Measurements from ENCODE around the gene PSTPIP1. TPM values are rescaled to one million over a fixed set of nuclear protein-coding genes. Genes with fewer than 3 reads are reported as not detected.
"Not testable (repeated sequence)": the region's sequence is repeated elsewhere in the genome, so short reads cannot be mapped to it uniquely, and the experiment has no call there.

Gene PSTPIP1
- total RNA-seq, 3 donors from 2014 or later (not counting 1 experiment from before 2014, with no cell fraction given): 218 to 316 (median 228) TPM

GRCh38 chr15:76962337-76963013, 32.5 kb upstream of the PSTPIP1 start:
- 84% methylated on average over 8 of the region's 9 CpGs for WGBS (ENCODE audit: insufficient coverage)
- ATAC-seq: no peak
- TF ChIP-seq CTCF (IDR thresholded peaks at IDR 0.05): no peak
- H3K36me3 Mint-ChIP-seq: no peaks in the 10 kb centered on the region
- Histone ChIP-seq H3K4me3 (ENCODE audit: low read length) (no peak overlapping the region), H3K9me3 (ENCODE audit: control insufficient read depth, insufficient read depth, low read length) (no peaks in the 10 kb centered on the region), H3K36me3 (ENCODE audit: control insufficient read depth, insufficient read depth, low read length) (no peaks in the 10 kb centered on the region), H3K27ac (ENCODE audit: low read length) (no peak overlapping the region), H3K27me3 (ENCODE audit: control insufficient read depth, insufficient read depth, low read length) (no peaks in the 10 kb centered on the region), H3K4me1 (ENCODE audit: control insufficient read depth, insufficient read depth, low read length) (no peaks in the 10 kb centered on the region)
- intact Hi-C loops (cut with micrococcal nuclease): no loop called here
- H3K9me3 Mint-ChIP-seq: no peaks in the 10 kb centered on the region
- H3K27ac Mint-ChIP-seq: no peak overlapping the region
- DNase-seq: no peak
- no peak overlapping the region for H3K4me3 Mint-ChIP-seq
- H3K4me1 Mint-ChIP-seq: no peaks in the 10 kb centered on the region
- peaks cover 0 to 10% of the 10 kb centered on the region in 2 donors for H3K27me3 Mint-ChIP-seq (ENCODE audit: low read depth in 2 of 2)

- no peak overlapping the region for H3K4me3 Mint-ChIP-seq
- Histone ChIP-seq H3K4me3 (ENCODE audit: low read length) (no peak overlapping the region), H3K36me3 (ENCODE audit: control insufficient read depth, insufficient read depth, low read length) (no peaks in the 10 kb centered on the region), H3K27me3 (ENCODE audit: control insufficient read depth, insufficient read depth, low read length) (no peaks in the 10 kb centered on the region), H3K9me3 (ENCODE audit: control insufficient read depth, insufficient read depth, low read length) (no peaks in the 10 kb centered on the region), H3K4me1 (ENCODE audit: control insufficient read depth, insufficient read depth, low read length) (no peaks in the 10 kb centered on the region), H3K27ac (ENCODE audit: low read length) (no peak overlapping the region)
- no peaks in the 10 kb centered on the region for H3K36me3 Mint-ChIP-seq
- no peaks in the 10 kb centered on the region for H3K9me3 Mint-ChIP-seq
- WGBS (ENCODE audit: insufficient coverage): 89% methylated on average over 9 of the region's 9 CpGs
- H3K27ac Mint-ChIP-seq: no peak overlapping the region
- no peak for TF ChIP-seq CTCF (IDR thresholded peaks at IDR 0.05)
- peaks cover 0 to 10% of the 10 kb centered on the region in 2 donors for H3K27me3 Mint-ChIP-seq (ENCODE audit: low read depth in 2 of 2)
- no peak for ATAC-seq
- DNase-seq: no peak
- H3K4me1 Mint-ChIP-seq: no peaks in the 10 kb centered on the region
- intact Hi-C loops (cut with micrococcal nuclease): no loop called here
These were observed 31.3 kb upstream of the PSTPIP1 start for GRCh38 chr15:76963596-76963995.

- intact Hi-C loops (cut with micrococcal nuclease): no loop called here
- H3K9me3 Mint-ChIP-seq: no peaks in the 10 kb centered on the region
- no peak for TF ChIP-seq CTCF (IDR thresholded peaks at IDR 0.05)
- no peaks in the 10 kb centered on the region for H3K36me3 Mint-ChIP-seq
- peaks cover 0 to 10% of the 10 kb centered on the region in 2 donors for H3K27me3 Mint-ChIP-seq (ENCODE audit: low read depth in 2 of 2)
- Histone ChIP-seq H3K27ac (ENCODE audit: low read length) (no peak overlapping the region), H3K4me1 (ENCODE audit: control insufficient read depth, insufficient read depth, low read length) (no peaks in the 10 kb centered on the region), H3K27me3 (ENCODE audit: control insufficient read depth, insufficient read depth, low read length) (no peaks in the 10 kb centered on the region), H3K4me3 (ENCODE audit: low read length) (no peak overlapping the region), H3K36me3 (ENCODE audit: control insufficient read depth, insufficient read depth, low read length) (no peaks in the 10 kb centered on the region), H3K9me3 (ENCODE audit: control insufficient read depth, insufficient read depth, low read length) (no peaks in the 10 kb centered on the region)
- no peak for DNase-seq
- no peak for ATAC-seq
- 67% methylated on average over 3 of the region's 5 CpGs for WGBS (ENCODE audit: insufficient coverage)
- no peak overlapping the region for H3K27ac Mint-ChIP-seq
- no peaks in the 10 kb centered on the region for H3K4me1 Mint-ChIP-seq
- no peak overlapping the region for H3K4me3 Mint-ChIP-seq
These were observed 30.8 kb upstream of the PSTPIP1 start for GRCh38 chr15:76964157-76964556.

GRCh38 chr15:76966051-76966450, 28.9 kb upstream of the PSTPIP1 start:
- H3K4me3 Mint-ChIP-seq; intact Hi-C loops (cut with micrococcal nuclease); H3K4me1 ChIP-seq (ENCODE audit: control insufficient read depth, insufficient read depth, low read length); DNase-seq; H3K27ac ChIP-seq (ENCODE audit: low read length); H3K27me3 ChIP-seq (ENCODE audit: control insufficient read depth, insufficient read depth, low read length); H3K4me1 Mint-ChIP-seq; H3K4me3 ChIP-seq (ENCODE audit: low read length); H3K36me3 Mint-ChIP-seq; H3K9me3 ChIP-seq (ENCODE audit: control insufficient read depth, insufficient read depth, low read length); H3K36me3 ChIP-seq (ENCODE audit: control insufficient read depth, insufficient read depth, low read length); H3K27ac Mint-ChIP-seq; ATAC-seq; H3K9me3 Mint-ChIP-seq: not testable (repeated sequence)
- 89% methylated on average over 6 of the region's 7 CpGs for WGBS (ENCODE audit: insufficient coverage)
- H3K27me3 Mint-ChIP-seq (ENCODE audit: low read depth in 2 of 2): peaks cover 0 to 10% of the 10 kb centered on the region in 2 donors
